ENCODE data around the gene GRK4. TPM values are rescaled to one million over a fixed set of nuclear protein-coding genes. Genes with fewer than 3 reads are reported as not detected.

The GRK4 gene
- total and polyA plus RNA-seq, 11 donors: 4.9 to 12.0 (median 9.3) TPM

DNA sequence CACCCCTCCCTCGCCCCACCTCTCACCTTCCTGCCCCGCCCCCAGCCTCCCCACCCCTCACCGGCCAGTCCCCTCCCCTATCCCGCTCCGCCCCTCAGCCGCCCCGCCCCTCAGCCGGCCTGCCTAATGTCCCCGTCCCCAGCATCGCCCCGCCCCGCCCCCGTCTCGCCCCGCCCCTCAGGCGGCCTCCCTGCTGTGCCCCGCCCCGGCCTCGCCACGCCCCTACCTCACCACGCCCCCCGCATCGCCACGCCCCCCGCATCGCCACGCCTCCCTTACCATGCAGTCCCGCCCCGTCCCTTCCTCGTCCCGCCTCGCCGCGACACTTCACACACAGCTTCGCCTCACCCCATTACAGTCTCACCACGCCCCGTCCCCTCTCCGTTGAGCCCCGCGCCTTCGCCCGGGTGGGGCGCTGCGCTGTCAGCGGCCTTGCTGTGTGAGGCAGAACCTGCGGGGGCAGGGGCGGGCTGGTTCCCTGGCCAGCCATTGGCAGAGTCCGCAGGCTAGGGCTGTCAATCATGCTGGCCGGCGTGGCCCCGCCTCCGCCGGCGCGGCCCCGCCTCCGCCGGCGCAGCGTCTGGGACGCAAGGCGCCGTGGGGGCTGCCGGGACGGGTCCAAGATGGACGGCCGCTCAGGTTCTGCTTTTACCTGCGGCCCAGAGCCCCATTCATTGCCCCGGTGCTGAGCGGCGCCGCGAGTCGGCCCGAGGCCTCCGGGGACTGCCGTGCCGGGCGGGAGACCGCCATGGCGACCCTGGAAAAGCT is 110.9 kb downstream of the GRK4 start, which contains the start of the genes HTT and HTT-AS:
TSS of gene HTT (plus strand) at position 604 of the 768 bp plus-strand sequence. CDS start at position 749, 145 bp downstream.
TSS of gene HTT-AS (minus strand) at position 461 of the 768 bp plus-strand sequence.
- intact Hi-C loops (cut with DNase I): no loop called here
- H3K9me3 ChIP-seq: no peaks in the 10 kb centered on the region
- H3K4me3 ChIP-seq: peak within 1 kb of the TSS; percentile 65 to 97 (median 84)
- no peaks in the 10 kb centered on the region for H3K36me3 ChIP-seq
- peaks cover 0 to 41% (median 23%) of the 10 kb centered on the region in 12 donors for H3K4me1 ChIP-seq
- DNase-seq: peak; percentile 97 to 99 (median 98)
- peak within 1 kb of the TSS; percentile 65 to 91 (median 86) for H3K27ac ChIP-seq
- TF ChIP-seq POLR2A (IDR thresholded peaks at IDR 0.05): peak in 1 of 2 donors; percentile 73
- TF ChIP-seq, protein P1, sequence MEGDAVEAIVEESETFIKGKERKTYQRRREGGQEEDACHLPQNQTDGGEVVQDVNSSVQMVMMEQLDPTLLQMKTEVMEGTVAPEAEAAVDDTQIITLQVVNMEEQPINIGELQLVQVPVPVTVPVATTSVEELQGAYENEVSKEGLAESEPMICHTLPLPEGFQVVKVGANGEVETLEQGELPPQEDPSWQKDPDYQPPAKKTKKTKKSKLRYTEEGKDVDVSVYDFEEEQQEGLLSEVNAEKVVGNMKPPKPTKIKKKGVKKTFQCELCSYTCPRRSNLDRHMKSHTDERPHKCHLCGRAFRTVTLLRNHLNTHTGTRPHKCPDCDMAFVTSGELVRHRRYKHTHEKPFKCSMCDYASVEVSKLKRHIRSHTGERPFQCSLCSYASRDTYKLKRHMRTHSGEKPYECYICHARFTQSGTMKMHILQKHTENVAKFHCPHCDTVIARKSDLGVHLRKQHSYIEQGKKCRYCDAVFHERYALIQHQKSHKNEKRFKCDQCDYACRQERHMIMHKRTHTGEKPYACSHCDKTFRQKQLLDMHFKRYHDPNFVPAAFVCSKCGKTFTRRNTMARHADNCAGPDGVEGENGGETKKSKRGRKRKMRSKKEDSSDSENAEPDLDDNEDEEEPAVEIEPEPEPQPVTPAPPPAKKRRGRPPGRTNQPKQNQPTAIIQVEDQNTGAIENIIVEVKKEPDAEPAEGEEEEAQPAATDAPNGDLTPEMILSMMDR (IDR thresholded peaks at IDR 0.05): peak in 4 of 12 donors; percentile 10 to 29 (median 17)
- 0 to 2% (median 1%) methylated on average over 20 to 81 of the region's 81 CpGs for WGBS, 4 donors
- peak; percentile 90 to 94 (median 92) for ATAC-seq
- no peaks in the 10 kb centered on the region for H3K27me3 ChIP-seq

DNA sequence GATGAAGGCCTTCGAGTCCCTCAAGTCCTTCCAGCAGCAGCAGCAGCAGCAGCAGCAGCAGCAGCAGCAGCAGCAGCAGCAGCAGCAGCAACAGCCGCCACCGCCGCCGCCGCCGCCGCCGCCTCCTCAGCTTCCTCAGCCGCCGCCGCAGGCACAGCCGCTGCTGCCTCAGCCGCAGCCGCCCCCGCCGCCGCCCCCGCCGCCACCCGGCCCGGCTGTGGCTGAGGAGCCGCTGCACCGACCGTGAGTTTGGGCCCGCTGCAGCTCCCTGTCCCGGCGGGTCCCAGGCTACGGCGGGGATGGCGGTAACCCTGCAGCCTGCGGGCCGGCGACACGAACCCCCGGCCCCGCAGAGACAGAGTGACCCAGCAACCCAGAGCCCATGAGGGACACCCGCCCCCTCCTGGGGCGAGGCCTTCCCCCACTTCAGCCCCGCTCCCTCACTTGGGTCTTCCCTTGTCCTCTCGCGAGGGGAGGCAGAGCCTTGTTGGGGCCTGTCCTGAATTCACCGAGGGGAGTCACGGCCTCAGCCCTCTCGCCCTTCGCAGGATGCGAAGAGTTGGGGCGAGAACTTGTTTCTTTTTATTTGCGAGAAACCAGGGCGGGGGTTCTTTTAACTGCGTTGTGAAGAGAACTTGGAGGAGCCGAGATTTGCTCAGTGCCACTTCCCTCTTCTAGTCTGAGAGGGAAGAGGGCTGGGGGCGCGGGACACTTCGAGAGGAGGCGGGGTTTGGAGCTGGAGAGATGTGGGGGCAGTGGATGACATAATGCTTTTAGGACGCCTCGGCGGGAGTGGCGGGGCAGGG is 111.7 kb downstream of the GRK4 start:
- 0 to 1% (median 0%) methylated on average over 22 to 60 of the region's 60 CpGs for WGBS, 4 donors
- peaks cover 0 to 49% (median 24%) of the 10 kb centered on the region in 12 donors for H3K4me1 ChIP-seq
- H3K27me3 ChIP-seq: no peaks in the 10 kb centered on the region
- no peak for TF ChIP-seq POLR2A (IDR thresholded peaks at IDR 0.05)
- TF ChIP-seq, protein P1 (IDR thresholded peaks at IDR 0.05): no peak
- H3K36me3 ChIP-seq: no peaks in the 10 kb centered on the region
- no peak for ATAC-seq
- H3K9me3 ChIP-seq: no peaks in the 10 kb centered on the region
- intact Hi-C loops (cut with DNase I): no loop called here
- H3K4me3 ChIP-seq: peak overlapping the region; percentile 65 to 97 (median 84)
- H3K27ac ChIP-seq: peak overlapping the region in 11 of 12 donors; percentile 66 to 91 (median 86)
- peak; percentile 58 to 74 (median 67) for DNase-seq

DNA sequence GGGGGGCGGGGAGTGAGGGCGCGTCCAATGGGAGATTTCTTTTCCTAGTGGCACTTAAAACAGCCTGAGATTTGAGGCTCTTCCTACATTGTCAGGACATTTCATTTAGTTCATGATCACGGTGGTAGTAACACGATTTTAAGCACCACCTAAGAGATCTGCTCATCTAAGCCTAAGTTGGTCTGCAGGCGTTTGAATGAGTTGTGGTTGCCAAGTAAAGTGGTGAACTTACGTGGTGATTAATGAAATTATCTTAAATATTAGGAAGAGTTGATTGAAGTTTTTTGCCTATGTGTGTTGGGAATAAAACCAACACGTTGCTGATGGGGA is 112.2 kb downstream of the GRK4 start:
- Histone ChIP-seq H3K27ac (peak overlapping the region in 9 of 12 donors; percentile 40 to 90 (median 86)), H3K4me1 (peaks cover 0 to 54% (median 24%) of the 10 kb centered on the region in 12 donors)

More for the DNA sequence above, 112.2 kb downstream of the GRK4 start:
- no peaks in the 10 kb centered on the region for H3K9me3 ChIP-seq
- H3K36me3 ChIP-seq: no peaks in the 10 kb centered on the region
- TF ChIP-seq, protein P1 (IDR thresholded peaks at IDR 0.05): no peak
- TF ChIP-seq POLR2A (IDR thresholded peaks at IDR 0.05): no peak
- no peak for DNase-seq
- 0 to 1% (median 1%) methylated on average over 6 to 8 of the region's 8 CpGs for WGBS, 4 donors
- intact Hi-C loops (cut with DNase I): no loop called here
- peak overlapping the region; percentile 65 to 97 (median 84) for H3K4me3 ChIP-seq
- ATAC-seq: no peak
- H3K27me3 ChIP-seq: no peaks in the 10 kb centered on the region

Measured in heart left ventricle (tissue), 16 donors.